GM21825 (cell line): ENCODE data around the gene PPP1R37.
A peak's percentile ranks its signal among the peaks of the same experiment; 100 is the strongest.

ENCODE experiments used
- ATAC-seq: cut with Tn5 transposase; IDR thresholded peaks from one replicate; pipeline ENCODE4 v1.9.1; 2021; ENCODE audit warnings: mild to moderate bottlenecking, moderate library complexity; ENCODE audit not compliant: unreplicated experiment

The PPP1R37 gene

GRCh38 chr19:45135176-45135885, 42.4 kb downstream of the PPP1R37 start:
- no peak for ATAC-seq

- ATAC-seq: no peak
Observed at GRCh38 chr19:45136507-45137178, 43.7 kb downstream of the PPP1R37 start.

- ATAC-seq: peak; percentile 66
Observed at GRCh38 chr19:45137179-45137761, 44.3 kb downstream of the PPP1R37 start.

- no peak for ATAC-seq
Observed at GRCh38 chr19:45138303-45138751, 45.3 kb downstream of the PPP1R37 start.

- ATAC-seq: no peak
Observed at GRCh38 chr19:45139286-45140143, 46.5 kb downstream of the PPP1R37 start.

DNA sequence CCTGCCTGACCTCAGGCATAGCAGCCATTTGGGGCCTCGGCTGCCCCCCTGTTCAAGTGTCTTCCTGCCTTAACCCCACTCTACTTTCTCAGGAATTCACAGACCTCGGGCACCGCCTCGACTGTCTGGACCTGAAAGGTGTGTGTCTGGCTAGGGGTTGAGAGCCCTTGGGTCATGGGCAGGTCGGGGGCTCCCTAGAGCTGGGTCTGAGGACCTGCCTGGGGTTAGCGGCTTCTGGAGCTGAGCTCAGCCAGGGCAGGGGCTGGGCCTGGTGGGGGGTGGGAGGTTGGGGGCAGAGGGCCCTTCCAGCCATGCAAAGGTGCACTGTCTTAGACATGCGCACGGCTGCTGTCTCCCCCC, 47.1 kb downstream of the PPP1R37 start:
- no peak for ATAC-seq

GRCh38 chr19:45140533-45140932, 47.6 kb downstream of the PPP1R37 start:
- ATAC-seq: no peak

DNA sequence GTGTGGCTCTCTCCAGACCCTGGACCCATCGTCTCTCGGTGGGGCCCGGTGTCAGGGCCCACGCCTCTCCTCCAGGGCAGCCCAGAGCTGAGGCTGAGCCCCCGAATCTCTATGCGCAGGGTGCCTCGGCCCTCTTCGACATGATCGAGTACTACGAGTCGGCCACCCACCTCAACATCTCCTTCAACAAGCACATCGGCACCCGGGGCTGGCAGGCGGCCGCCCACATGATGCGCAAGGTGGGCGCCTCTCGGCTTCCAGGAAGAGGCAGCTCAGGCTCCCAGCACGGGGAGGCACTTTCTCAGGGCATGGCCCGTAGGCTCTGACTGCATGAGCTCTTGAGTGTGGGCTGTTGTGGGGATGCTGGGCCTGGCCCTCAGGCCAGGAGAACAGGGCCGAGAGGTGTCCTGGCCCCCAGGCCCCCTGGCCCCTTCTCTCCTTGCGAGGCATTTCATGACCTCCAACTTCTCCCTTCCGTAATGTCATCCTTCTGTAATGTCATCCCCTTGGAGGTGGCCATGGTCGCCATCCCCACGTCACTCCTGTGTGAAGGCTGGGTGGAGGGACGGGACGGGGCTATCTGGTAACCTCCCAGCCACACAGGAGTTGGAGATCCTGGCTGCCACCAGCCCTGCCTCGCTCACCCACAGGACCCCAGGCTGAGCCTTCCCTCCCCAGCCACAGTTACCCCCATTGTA, 48.4 kb downstream of the PPP1R37 start:
- ATAC-seq: no peak

DNA sequence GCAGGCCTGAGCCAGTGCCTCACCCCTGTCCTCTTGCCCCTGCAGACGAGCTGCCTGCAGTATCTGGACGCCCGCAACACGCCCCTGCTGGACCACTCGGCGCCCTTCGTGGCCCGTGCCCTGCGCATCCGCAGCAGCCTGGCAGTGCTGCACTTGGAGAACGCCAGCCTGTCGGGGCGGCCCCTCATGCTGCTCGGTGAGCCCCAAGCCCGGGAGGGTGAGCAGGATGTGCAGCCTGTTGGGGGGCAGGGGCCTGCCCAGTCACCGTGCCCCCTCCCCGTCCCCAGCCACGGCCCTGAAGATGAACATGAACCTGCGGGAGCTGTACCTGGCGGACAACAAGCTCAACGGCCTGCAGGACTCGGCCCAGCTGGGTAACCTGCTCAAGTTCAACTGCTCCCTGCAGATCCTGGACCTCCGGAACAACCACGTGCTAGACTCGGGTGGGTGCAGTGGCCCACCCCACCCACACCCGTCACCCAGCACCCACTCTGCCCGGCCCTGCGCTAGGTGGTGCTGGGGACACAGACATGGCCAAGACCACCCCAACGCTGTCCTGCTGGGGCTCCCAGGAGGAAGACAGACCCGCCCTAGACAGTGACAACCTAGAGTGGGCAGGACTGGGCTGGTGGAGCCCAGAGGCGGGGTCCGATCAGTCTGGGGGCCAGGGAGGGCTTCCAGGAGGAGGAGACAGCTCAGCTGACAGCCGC, 49.2 kb downstream of the PPP1R37 start:
- no peak for ATAC-seq

- no peak for ATAC-seq
Observed at GRCh38 chr19:45142726-45143110, 49.7 kb downstream of the PPP1R37 start.

DNA sequence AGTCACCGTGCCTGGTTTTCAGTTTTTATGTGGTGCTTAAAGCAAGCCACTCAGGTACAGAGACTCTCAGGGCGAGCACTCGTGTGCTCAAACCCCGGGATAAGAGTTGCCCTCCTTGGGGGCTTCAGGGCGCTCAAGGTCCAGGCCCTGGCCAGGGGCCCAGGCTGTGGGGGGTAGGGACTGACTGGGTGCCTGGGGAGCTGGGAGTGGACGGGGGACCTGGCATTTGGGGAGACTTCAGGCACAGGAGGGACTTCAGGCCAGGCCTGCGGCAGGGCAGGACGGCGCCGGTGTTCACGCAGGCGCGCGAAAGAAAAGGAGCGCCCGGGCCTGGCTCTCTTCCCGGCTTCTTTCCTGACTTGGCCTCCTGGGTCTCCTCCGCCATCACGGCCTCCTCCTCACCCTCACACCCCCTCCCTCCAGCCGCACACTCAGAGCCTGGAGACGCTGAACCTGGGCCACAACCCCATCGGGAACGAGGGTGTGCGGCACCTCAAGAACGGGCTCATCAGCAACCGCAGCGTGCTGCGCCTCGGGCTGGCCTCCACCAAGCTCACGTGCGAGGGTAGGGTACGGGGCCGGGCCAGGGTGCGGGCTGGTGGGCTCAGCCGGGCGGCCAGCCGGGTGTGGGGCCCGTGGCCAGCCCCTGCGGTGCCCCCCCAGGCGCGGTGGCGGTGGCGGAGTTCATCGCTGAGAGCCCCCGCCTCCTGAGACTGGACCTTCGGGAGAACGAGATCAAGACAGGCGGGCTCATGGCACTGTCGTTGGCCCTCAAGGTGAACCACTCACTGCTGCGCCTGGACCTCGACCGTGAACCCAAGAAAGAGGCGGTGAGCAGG, 51.7 kb downstream of the PPP1R37 start:
- ATAC-seq: no peak

- ATAC-seq: no peak
Observed at GRCh38 chr19:45145270-45146189, 52.6 kb downstream of the PPP1R37 start.

DNA sequence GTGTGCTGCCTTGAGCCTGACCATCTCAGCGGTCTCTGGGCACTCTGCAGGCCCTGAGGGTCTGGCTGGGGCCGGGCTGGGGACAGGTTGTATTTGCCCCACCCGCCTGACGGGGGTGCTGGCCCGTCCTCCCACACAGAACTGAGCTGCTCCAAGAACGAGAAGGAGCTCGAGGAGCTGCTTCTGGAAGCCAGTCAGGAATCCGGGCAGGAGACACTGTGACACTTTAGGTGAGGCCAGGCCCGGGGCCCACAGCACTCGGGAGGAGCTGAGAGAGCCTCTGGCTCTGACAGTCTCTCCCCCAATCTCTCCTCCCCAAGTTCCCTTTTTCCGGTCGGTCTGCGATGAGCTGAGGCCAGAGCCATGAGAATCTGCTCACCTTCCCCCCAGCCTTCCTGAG, 53.3 kb downstream of the PPP1R37 start:
- ATAC-seq: no peak

- ATAC-seq: no peak
Observed at GRCh38 chr19:45146741-45147205, 53.8 kb downstream of the PPP1R37 start.

- ATAC-seq: no peak
Observed at GRCh38 chr19:45147835-45148676, 55.1 kb downstream of the PPP1R37 start.

GRCh38 chr19:45149129-45149528, 56.1 kb downstream of the PPP1R37 start:
- ATAC-seq: no peak

- ATAC-seq: no peak
Observed at GRCh38 chr19:45150180-45150579, 57.2 kb downstream of the PPP1R37 start.
